Gastroesophageal sphincter (tissue), 3 donors: ENCODE measurements around the gene CNP.

ENCODE experiments used
- CTCF ChIP-seq, 4 experiments: fragments of 200-600 bp in 2 of 4; fragments of 450-650 bp in 2 of 4; sonication (generic) in 1 of 4; IDR thresholded peaks; one replicate each; pipeline ENCODE4 v1.5.1; 2017 to 2019; ENCODE audit warnings: antibody characterized with exemption in 4 of 4, mild to moderate bottlenecking in 2 of 4, moderate library complexity in 2 of 4
- POLR2A ChIP-seq, 2 donors: fragments of 450-650 bp; IDR thresholded peaks; one replicate each; pipeline ENCODE4 v1.6.1; 2017; ENCODE audit warnings: antibody characterized with exemption in 2 of 2, mild to moderate bottlenecking in 2 of 2, moderate library complexity in 1 of 2
- POLR2AphosphoS5 ChIP-seq: sonication (generic); formaldehyde crosslinking; IDR thresholded peaks from one replicate; pipeline ENCODE4 v1.6.1; 2017; ENCODE audit warnings: antibody characterized with exemption

- TF ChIP-seq POLR2A (IDR thresholded peaks at IDR 0.05): peak; percentile 78 to 85
- peak in 1 of 4 experiments; percentile 18 for TF ChIP-seq CTCF (IDR thresholded peaks at IDR 0.05)
- TF ChIP-seq POLR2AphosphoS5: peak; percentile 87
Observed at GRCh38 chr17:41966463-41967140, at the start of gene CNP.
